Esophagus muscularis mucosa (tissue), 4 donors: ENCODE results near the gene MTM1. TPM values are rescaled to one million over a fixed set of nuclear protein-coding genes. Genes with fewer than 3 reads are reported as not detected.
A peak's percentile ranks its signal among the peaks of the same experiment; 100 is the strongest.

Experiments
- DNase-seq: peaks from one replicate; pipeline ENCODE4 v3.0.0-alpha.2; 2017; ENCODE audit errors: extremely low spot score
- H3K27ac ChIP-seq, 4 donors: fragments of 200-600 bp; sonication (generic); replicated peaks in 1 of 4; 1 replicate in 3 of 4; 2 replicates in 1 of 4; pipeline ENCODE4 v1.5.1; 2016 to 2019; ENCODE audit warnings: mild to moderate bottlenecking in 1 of 4
- H3K27me3 ChIP-seq, 4 donors: fragments of 200-600 bp; sonication (generic); one replicate each; pipeline versions ENCODE4 v1.5.1 to v1.6.0; 2016 to 2019
- H3K36me3 ChIP-seq, 4 donors: fragments of 200-600 bp; sonication (generic); one replicate each; pipeline ENCODE4 v1.5.1; 2016 to 2019
- H3K4me1 ChIP-seq, 4 donors: fragments of 200-600 bp; sonication (generic); one replicate each; pipeline ENCODE4 v1.5.1; 2016 to 2019
- H3K4me3 ChIP-seq, 4 donors: fragments of 200-600 bp; sonication (generic); 1 replicate in 2 of 4; 2 replicates in 2 of 4; pipeline ENCODE4 v1.5.1; 2016 to 2019; ENCODE audit warnings: mild to moderate bottlenecking in 4 of 4, moderate library complexity in 1 of 4
- H3K9me3 ChIP-seq, 4 donors: fragments of 200-600 bp; sonication (generic); 1 replicate in 3 of 4; 2 replicates in 1 of 4; pipeline ENCODE4 v1.5.1; 2016 to 2019
- EP300 ChIP-seq: sonication (generic); formaldehyde crosslinking; IDR thresholded peaks from one replicate; pipeline ENCODE4 v1.6.1; 2017; ENCODE audit warnings: antibody characterized with exemption
- POLR2A ChIP-seq: fragments of 450-650 bp; IDR thresholded peaks from one replicate; pipeline ENCODE4 v1.6.1; 2017; ENCODE audit warnings: antibody characterized with exemption, moderate library complexity, mild to moderate bottlenecking, low read depth
- POLR2AphosphoS5 ChIP-seq, 2 donors: sonication (generic); formaldehyde crosslinking; IDR thresholded peaks; one replicate each; pipeline ENCODE4 v1.6.1; 2017; ENCODE audit warnings: antibody characterized with exemption in 2 of 2
- WGBS: methylation state at CpG from one replicate; pipeline ENCODE4 v1.1.5; 2018; 5-methylcytosine and 5-hydroxymethylcytosine counted together
- intact Hi-C: fragments of 100-400 bp; cut with DNase I; formaldehyde crosslinking; loops from one replicate; pipeline ENCODE4 v1.15.1; 2023
- total RNA-seq, 4 donors: library from RNA; depleted of rRNA; stranded (reverse); fragments of >200 nt; gene quantifications; one replicate each; pipeline versions ENCODE4 v1.1.0 to v1.2.1, GENCODE V29; 2016
- TF ChIP-seq, protein P1 (sequence below), 3 experiments: fragments of 200-600 bp in 2 of 3; fragments of 450-650 bp in 1 of 3; sonication (generic) in 2 of 3; IDR thresholded peaks; one replicate each; pipeline ENCODE4 v1.5.1; 2017 to 2019; ENCODE audit warnings: antibody characterized with exemption in 3 of 3, mild to moderate bottlenecking in 2 of 3, moderate library complexity in 1 of 3

MTM1 gene
- total RNA-seq, 4 donors from 2014 or later: 7.9 to 15.5 (median 11.4) TPM

DNA sequence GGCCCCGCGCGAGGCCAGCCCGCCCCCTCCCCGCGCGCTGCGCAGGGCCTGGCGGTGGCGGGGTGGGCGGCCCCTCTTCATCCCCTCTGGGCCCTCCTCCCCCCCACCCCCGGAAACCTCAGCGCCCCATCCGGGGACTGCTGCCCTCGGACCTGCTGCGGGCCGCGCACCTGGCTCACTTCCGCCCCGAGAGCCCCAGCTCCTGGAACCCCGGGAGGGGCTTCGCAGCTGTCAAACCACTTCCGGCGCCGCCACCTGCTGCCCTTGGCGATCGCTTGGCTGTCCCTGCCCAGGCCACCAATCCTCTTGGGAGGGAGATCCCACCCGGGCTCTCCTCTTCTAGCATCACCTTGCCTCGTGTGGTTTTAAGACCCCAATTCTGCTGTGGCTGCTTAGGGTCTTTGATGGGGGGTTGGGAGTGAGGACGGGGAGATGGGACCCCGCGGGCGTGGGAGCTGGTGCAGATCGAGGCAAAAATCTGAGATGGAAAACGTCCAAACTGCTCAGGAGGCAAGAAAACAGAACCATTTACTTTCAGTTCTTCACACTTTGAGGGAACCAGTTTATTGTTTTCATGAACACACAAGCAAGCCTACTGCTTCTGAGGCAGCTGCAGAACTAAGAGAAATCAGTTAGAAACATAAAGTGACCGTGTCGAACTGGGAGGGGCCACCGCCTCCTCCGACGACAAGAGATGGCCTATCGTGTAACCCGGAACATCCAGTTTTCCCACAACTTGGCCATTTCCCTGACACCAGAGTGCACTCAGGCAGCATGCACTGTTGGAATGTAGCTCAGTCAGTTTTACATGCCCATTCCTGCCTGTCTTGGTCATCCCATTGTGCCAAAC lies 125.5 kb downstream of the MTM1 start:
- Histone ChIP-seq H3K4me3 (peak overlapping the region; percentile 60 to 69 (median 64)), H3K4me1 (peaks cover 4 to 20% (median 16%) of the 10 kb centered on the region in 4 donors), H3K27ac (peak overlapping the region; percentile 78 to 85 (median 82)), H3K9me3 (peaks cover 0 to 9% (median 0%) of the 10 kb centered on the region in 4 donors), H3K27me3 (no peaks in the 10 kb centered on the region), H3K36me3 (no peaks in the 10 kb centered on the region)
- TF ChIP-seq POLR2A (no peak), POLR2AphosphoS5 (IDR thresholded peaks at IDR 0.05) (peak in 1 of 2 donors; percentile 24)
- no peak for DNase-seq
- 32% methylated on average over 21 of the region's 42 CpGs for WGBS
- intact Hi-C loops: no loop called here

DNA sequence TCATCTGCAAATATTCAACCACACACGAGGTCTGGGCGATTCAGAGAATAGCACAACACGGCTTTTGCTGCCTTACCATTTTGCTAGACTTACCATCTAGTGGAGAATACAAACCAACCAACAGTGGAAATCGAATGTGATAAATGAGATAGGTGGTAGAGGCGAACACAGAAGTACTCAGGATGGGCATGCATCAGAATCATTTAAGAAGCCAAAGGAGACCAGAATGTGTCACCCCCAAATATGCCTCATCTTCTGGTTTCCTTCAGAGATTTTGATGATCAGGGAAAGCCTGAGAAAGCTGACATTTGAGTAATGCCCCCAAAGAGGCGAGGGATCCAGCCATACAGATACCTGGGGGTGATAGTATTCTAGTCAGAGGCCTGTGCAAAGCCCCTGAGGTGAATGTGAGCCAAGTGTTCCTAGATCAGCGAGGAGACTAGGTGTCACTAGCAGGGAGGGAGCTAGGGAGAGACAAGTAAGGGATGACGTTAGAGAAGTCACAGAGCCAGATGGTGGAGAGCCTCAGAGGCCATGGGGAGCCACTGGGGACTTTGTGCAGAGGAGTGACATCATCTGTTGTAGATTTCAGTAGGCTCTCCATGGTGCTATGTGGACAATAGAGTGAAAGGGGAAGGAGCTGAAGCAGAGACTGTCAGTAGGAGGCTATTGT lies 126.5 kb downstream of the MTM1 start:
- peaks cover 4 to 20% (median 16%) of the 10 kb centered on the region in 4 donors for H3K4me1 ChIP-seq
- no peak for DNase-seq
- H3K9me3 ChIP-seq: peaks cover 0 to 4% (median 0%) of the 10 kb centered on the region in 4 donors
- H3K4me3 ChIP-seq: peak overlapping the region in 2 of 4 donors; percentile 66 to 69
- intact Hi-C loops: no loop called here
- whole genome bisulfite sequencing: 57% methylated on average over 8 of the region's 8 CpGs
- no peaks in the 10 kb centered on the region for H3K27me3 ChIP-seq
- H3K36me3 ChIP-seq: no peaks in the 10 kb centered on the region
- H3K27ac ChIP-seq: peak overlapping the region in 3 of 4 donors; percentile 82 to 85 (median 82)
- TF ChIP-seq, protein P1, sequence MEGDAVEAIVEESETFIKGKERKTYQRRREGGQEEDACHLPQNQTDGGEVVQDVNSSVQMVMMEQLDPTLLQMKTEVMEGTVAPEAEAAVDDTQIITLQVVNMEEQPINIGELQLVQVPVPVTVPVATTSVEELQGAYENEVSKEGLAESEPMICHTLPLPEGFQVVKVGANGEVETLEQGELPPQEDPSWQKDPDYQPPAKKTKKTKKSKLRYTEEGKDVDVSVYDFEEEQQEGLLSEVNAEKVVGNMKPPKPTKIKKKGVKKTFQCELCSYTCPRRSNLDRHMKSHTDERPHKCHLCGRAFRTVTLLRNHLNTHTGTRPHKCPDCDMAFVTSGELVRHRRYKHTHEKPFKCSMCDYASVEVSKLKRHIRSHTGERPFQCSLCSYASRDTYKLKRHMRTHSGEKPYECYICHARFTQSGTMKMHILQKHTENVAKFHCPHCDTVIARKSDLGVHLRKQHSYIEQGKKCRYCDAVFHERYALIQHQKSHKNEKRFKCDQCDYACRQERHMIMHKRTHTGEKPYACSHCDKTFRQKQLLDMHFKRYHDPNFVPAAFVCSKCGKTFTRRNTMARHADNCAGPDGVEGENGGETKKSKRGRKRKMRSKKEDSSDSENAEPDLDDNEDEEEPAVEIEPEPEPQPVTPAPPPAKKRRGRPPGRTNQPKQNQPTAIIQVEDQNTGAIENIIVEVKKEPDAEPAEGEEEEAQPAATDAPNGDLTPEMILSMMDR (IDR thresholded peaks at IDR 0.05): no peak
- TF ChIP-seq EP300: no peak
- TF ChIP-seq POLR2AphosphoS5 (IDR thresholded peaks at IDR 0.05): no peak
- TF ChIP-seq POLR2A: no peak

DNA sequence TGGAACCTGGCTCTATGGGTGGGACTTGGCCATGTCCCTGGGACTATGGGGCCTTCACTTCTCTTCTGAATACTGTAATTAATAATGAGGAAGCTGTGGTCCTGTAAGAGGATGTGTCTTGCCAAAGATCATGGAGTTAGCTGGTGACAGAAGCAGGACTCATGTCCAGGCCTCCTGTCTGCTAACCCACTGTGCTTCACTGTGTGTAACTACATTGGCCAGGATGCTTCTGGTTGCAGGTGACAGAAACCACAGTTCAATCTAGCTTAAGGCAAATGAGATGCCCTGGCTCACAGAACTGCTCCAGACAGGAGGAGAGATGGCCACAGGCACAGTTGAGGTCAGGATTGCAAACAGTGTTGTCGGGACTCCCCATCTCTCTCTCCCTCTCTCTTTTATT lies 127.9 kb downstream of the MTM1 start:
- H3K4me3 ChIP-seq: no peak overlapping the region
- no peaks in the 10 kb centered on the region for H3K36me3 ChIP-seq
- no peak for DNase-seq
- H3K27ac ChIP-seq: no peak overlapping the region
- WGBS: 13% methylated on average over 1 of the region's 1 CpG
- H3K9me3 ChIP-seq: no peaks in the 10 kb centered on the region
- intact Hi-C loops: no loop called here
- TF ChIP-seq POLR2A: no peak
- peaks cover 4 to 20% (median 16%) of the 10 kb centered on the region in 4 donors for H3K4me1 ChIP-seq
- H3K27me3 ChIP-seq: no peaks in the 10 kb centered on the region

DNA sequence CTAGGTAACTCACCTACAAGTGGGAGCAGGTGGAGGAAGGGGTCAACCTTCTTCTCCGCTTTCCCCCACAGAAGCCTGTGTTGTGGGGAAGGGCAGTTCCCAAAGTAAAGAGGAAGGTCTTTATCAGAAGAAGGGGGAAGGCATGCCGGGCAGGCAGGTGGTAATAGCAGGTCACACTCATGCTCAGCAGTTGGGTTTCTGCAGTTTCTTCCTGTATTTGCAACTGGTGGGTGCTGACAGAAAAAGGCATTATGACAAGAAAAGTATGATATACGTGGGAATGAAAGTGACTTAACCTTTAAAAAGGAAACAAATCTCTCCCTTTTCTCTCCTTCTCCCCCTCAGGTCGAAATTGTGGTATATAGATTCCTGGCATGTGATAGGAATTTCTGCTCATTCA lies 128.4 kb downstream of the MTM1 start:
- intact Hi-C loops: no loop called here
- Histone ChIP-seq H3K27me3 (no peaks in the 10 kb centered on the region), H3K9me3 (no peaks in the 10 kb centered on the region), H3K36me3 (no peaks in the 10 kb centered on the region), H3K27ac (no peak overlapping the region), H3K4me1 (peaks cover 4 to 20% (median 16%) of the 10 kb centered on the region in 4 donors), H3K4me3 (no peak overlapping the region)
- TF ChIP-seq EP300: no peak
- TF ChIP-seq POLR2AphosphoS5 (IDR thresholded peaks at IDR 0.05): no peak
- TF ChIP-seq, protein P1 (IDR thresholded peaks at IDR 0.05): no peak
- TF ChIP-seq POLR2A: no peak
- no peak for DNase-seq
- WGBS: 61% methylated on average over 4 of the region's 4 CpGs

DNA sequence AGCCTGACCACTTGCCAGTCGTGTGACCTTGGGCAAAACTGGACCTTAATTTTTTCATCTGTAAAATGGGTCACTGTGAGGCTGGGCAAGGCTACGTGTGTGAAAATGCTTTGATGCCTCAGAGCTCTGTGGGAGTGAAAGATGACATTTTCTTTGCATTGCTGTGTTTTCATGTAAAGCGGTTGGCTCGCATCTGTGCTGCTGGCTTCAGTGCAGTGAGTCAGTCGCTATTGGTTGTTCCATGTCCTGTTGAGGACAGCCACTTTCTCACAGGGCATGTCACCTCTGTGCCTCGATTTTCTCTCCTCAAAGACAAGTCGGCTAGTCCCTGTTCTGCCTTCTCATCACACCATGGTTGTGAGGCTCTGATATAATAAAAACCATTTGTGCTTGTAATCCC lies 129.2 kb downstream of the MTM1 start:
- TF ChIP-seq, protein P1 (IDR thresholded peaks at IDR 0.05): no peak
- TF ChIP-seq POLR2AphosphoS5 (IDR thresholded peaks at IDR 0.05): no peak
- no peak for TF ChIP-seq EP300
- no peak for TF ChIP-seq POLR2A
- intact Hi-C loops: no loop called here
- no peak overlapping the region for H3K27ac ChIP-seq
- no peaks in the 10 kb centered on the region for H3K36me3 ChIP-seq
- WGBS: 89% methylated on average over 7 of the region's 7 CpGs
- H3K9me3 ChIP-seq: no peaks in the 10 kb centered on the region
- no peaks in the 10 kb centered on the region for H3K27me3 ChIP-seq
- no peak for DNase-seq
- H3K4me1 ChIP-seq: peaks cover 0 to 15% (median 13%) of the 10 kb centered on the region in 4 donors
- no peak overlapping the region for H3K4me3 ChIP-seq
